Medulla oblongata (tissue), 1 donor: Measurements from ENCODE around the gene CAMKV.

Source experiments
- DNase-seq: peaks from one replicate; pipeline ENCODE4 v3.0.0-alpha.2; 2015; ENCODE audit errors: extremely low spot score

CAMKV gene

GRCh38 chr3:49895791-49896190, 26.1 kb upstream of the CAMKV start:
- no peak for DNase-seq

- DNase-seq: no peak
Observed at GRCh38 chr3:49889296-49889695, 19.6 kb upstream of the CAMKV start.

GRCh38 chr3:49886922-49887265, 17.2 kb upstream of the CAMKV start:
- no peak for DNase-seq

- no peak for DNase-seq
Observed at GRCh38 chr3:49883998-49884397, 14.3 kb upstream of the CAMKV start.

GRCh38 chr3:49882166-49882565, 12.5 kb upstream of the CAMKV start:
- DNase-seq: no peak

- DNase-seq: no peak
Observed at GRCh38 chr3:49880581-49881315, 11.0 kb upstream of the CAMKV start.

GRCh38 chr3:49879721-49880120, 10.0 kb upstream of the CAMKV start:
- DNase-seq: no peak

GRCh38 chr3:49878686-49879085, 9.0 kb upstream of the CAMKV start:
- DNase-seq: no peak

- no peak for DNase-seq
Observed at GRCh38 chr3:49877716-49878115, 8.0 kb upstream of the CAMKV start.

- DNase-seq: no peak
Observed at GRCh38 chr3:49876567-49876966, 6.9 kb upstream of the CAMKV start.

GRCh38 chr3:49873623-49874022, 3.9 kb upstream of the CAMKV start:
- no peak for DNase-seq

GRCh38 chr3:49872801-49873281, 3.1 kb upstream of the CAMKV start:
- no peak for DNase-seq

- no peak for DNase-seq
Observed at GRCh38 chr3:49871531-49872153, 1.9 kb upstream of the CAMKV start.

GRCh38 chr3:49868862-49869466, 742 bp downstream of the CAMKV start:
- no peak for DNase-seq

GRCh38 chr3:49867871-49868321, 1.8 kb downstream of the CAMKV start:
- no peak for DNase-seq

GRCh38 chr3:49867400-49867799, 2.3 kb downstream of the CAMKV start:
- DNase-seq: no peak

- no peak for DNase-seq
Observed at GRCh38 chr3:49865198-49865784, 4.4 kb downstream of the CAMKV start.

GRCh38 chr3:49864505-49864904, 5.2 kb downstream of the CAMKV start:
- DNase-seq: no peak

GRCh38 chr3:49859576-49860305, 10.0 kb downstream of the CAMKV start:
- DNase-seq: no peak

GRCh38 chr3:49856181-49857005, 13.3 kb downstream of the CAMKV start, which contains the start of gene TRAIP:
Gene TRAIP, minus strand, starts transcription at chr3:49856564. Its CDS starts 111 bp downstream, at chr3:49856453.
- peak; percentile 97 for DNase-seq

GRCh38 chr3:49855662-49856061, 14.0 kb downstream of the CAMKV start:
- no peak for DNase-seq
